GM19467 (cell line): ENCODE measurements around the gene GTF3C2.
"Not testable (repeated sequence)": the region's sequence is repeated elsewhere in the genome, so short reads cannot be mapped to it uniquely, and the experiment has no call there.

Experiments
- ATAC-seq: cut with Tn5 transposase; IDR thresholded peaks from one replicate; pipeline ENCODE4 v1.9.1; 2021; ENCODE audit warnings: mild to moderate bottlenecking, moderate library complexity; ENCODE audit not compliant: unreplicated experiment

The GTF3C2 gene

DNA sequence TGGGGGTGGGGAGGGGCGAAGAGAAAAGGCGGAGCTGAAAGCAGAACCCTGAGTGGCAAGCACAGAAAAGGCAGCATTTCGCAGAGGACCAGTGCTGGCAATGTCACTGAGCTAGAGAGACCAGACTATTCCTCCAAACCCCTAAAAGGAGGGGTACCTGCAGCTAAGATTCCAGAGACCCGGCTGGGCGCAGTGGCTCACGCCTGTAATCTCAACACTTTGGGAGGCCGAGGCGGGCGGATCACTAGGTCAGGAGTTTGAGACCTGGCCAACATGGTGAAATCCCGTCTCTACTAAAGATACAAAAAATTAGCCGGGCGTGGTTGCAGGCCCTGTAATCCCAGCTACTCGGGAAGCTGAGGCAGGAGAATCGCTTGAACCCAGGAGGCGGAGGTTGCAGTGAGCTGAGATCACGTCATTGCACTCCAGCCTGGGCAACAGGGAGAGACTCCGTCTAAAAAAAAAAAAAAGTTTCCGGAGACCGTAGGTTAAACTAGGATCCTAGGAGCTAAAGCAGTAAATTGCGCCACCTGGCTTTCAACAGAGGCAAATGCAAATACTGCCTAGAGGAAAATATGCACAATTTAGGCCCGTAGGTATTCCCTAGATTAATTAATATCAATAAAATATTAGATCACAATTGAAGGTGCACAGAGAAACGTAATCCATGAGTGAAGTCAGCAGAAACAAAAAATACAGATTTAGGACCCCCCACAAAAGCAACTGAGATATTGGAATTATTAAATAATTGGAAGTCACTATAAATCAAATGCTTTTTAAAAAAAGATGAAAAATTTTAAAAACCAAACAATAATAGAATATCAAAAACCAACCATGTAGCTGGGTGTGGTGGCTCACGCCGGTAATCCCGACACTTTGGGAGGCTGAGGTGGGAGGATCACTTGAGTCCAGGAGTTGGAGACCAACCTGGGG is 53.2 kb downstream of the GTF3C2 start:
- no peak for ATAC-seq

DNA sequence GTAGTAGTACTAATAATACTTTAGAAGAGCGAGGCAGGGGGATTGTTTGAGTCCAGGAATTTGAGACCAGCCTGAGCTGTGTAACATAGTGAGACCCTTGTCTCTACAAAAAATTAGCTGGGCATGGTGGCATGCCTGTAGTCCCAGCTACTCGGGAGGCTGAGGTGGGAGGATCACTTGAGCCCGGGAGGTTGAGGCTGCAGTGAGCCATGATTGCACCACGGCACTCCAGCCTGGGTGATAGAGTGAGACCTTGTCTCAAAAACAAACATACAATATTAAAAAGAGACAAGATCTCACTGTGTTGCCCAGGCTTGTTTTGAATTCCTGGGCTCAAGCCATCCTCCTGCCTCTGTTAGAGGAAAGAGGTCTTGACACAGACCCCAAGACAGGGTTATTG is 56.0 kb downstream of the GTF3C2 start:
- ATAC-seq: not testable (repeated sequence)

DNA sequence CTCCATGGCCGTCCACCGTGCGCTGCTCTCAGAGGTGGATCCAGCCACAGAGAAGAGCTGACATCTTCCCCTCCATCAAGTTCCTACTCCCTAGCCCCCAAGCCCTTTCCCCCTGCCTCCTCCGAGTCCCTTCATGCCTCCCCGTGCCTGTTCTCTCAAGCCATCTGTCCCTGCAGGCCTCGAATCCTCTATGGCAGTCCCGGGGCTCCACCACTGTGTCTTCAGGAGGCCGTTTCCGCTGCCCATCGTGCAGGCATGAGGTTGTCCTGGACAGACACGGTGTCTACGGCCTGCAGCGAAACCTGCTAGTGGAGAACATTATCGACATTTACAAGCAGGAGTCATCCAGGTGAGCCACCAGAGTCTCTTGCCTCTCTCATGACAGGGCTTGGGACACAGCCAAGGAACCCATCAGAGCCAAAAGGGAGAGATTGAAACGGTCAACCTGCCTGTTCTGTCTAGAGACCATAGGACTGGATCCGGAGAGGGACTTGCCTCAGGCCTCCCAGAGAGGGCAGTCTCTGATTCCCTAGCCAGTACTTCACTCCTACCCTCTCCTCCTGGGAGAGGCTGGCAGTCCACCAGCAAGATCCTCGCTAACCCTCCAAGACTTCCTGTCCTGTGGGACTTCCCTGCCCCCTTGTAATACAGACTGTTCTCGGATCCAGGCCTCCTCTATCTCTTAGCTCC is 58.0 kb downstream of the GTF3C2 start:
- no peak for ATAC-seq

DNA sequence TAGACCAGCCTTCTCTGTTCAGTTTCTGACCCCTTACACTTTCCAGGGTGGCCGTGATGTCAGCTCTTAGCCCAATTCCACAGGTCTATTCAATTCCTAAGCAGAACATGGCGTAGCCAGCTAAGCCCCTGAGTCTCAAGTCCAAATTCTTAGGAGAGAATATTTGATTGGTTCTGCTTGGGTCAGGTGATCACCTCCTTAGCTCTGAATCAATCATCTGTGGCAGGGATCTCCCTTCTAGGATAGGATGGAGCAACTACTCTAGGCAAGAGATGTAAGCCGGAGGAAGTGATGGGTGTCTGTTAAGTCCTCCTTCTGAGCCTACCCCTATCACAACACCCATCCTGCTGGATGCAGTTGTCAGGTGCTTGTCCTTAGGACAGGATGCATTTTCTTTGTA is 59.4 kb downstream of the GTF3C2 start:
- ATAC-seq: no peak

DNA sequence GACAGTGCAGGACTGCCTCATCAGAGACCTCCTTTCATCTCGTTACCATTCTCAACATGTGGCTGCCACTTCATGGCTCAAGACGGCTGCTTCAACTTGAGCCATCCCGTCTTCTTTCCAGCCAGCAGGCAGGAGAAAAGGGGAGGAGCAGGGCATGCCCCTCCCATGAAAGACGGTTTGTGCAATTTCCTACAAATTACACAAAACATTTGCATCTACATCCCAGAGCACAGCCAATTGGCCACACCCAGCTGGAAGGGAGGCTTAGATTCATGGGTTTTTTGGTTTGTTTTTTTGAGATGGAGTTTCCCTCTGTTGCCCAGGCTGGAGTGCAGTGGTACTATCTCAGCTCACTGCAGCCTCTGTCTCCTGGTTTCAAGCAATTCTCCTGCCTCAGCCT is 60.1 kb downstream of the GTF3C2 start:
- no peak for ATAC-seq

DNA sequence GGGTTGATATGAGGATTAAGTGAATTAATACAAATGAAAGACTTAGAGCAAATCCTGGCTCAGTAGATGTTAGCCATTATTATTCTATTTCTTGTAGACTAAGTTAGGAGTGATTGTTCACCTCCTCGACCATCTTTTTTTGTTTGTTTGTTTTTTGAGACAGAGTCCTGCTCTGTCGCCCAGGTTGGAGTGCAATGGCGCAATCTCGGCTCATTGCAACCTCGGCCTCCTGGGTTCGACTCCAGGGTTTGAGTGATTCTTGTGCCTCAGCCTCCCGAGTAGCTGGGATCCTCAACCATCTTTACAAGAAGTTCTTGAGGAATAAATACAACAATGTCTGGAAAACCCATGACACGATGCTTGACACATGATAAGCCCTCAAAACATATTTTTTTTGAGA is 61.6 kb downstream of the GTF3C2 start:
- no peak for ATAC-seq

DNA sequence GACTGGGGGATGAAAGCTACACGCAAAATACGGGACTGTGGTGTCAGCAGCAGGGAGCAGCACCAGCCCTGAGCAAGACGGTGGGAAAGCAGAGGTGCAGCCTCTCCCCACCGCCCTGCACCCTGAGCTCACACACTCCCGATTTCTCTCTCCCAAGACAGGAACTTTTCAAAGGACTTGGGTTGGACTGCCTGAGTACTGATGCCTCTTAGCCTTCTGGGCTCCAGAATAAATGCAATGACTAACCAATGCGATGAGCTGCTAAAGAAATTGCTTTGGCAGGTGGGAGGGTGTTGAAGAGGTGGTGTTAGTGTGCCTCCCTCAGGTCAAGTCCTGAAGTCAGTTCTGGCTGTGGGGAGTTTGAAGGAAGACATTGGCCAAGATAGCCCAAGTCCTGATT is 64.7 kb downstream of the GTF3C2 start:
- ATAC-seq: no peak

DNA sequence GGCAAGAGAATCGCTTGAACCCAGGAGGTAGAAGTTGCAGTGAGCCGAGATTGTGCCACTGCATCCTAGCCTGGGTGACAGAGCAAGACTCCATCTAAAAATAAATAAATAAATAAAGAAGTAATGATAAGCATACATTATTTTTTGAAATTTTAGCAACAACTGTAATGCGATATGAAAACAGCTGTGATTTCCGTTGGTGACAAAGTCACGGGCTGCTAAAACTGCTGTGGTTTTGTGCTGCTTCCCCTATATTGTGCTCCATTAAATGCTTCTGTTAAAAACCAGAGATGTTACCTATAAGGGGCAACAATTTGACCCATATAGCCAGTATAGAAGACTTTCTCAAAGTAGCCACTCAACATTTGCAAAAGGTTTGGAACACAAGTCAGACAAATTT is 66.0 kb downstream of the GTF3C2 start:
- no peak for ATAC-seq

DNA sequence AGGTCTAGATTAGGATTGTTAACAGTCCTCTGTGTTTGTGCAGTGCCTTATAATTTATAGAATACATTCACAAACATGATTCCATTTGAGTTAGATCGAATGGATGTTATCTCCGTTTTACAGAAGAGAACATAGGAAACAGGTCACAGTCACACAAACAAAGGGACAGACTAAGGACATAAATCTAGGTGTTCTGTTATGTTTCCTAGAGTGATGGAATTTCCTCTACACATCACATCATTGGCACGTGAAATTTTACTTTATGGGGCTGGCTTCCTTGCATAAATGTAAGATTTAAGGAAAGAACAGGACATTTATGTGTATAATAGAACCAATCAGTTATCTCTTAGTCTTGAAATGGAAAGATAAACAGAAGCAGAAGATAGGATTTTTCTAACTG is 68.0 kb downstream of the GTF3C2 start:
- ATAC-seq: no peak

DNA sequence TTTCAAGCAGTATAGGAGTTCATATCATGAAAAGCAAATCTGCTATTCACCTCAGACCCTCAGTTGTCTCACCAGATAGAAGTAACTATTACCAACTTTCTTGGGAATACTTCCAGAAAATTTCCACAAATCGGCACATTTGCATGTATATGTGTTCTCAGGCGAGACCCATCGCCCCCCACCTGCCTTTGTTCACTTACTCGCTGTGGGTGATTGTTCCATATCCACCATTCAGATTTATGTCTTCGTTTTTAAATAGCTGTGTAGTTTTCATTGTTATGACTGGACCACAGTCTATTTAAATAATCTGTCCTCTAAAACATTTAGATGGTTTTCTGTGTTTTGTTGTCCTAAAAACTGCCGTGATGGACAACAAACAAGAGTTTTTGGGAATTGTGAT is 71.1 kb downstream of the GTF3C2 start:
- no peak for ATAC-seq

DNA sequence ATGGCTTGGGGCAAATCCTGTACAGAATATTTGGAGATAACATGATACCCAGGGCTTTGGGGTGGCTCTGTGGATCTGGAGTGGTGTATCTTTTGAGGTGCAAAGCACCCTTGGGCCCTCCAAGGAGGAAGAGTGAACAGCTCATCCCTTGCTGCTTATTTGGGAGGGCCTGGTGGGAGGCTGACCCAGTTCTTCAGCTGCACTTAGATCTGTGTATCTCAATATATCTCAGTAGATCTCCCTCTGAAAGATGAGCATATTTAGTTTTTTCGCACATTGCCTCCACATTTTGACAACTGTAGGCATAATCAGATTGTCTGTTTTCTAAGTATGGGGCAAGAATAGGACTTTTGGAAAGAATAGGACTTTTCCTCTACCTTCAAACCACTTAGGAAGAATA is 71.6 kb downstream of the GTF3C2 start:
- no peak for ATAC-seq

DNA sequence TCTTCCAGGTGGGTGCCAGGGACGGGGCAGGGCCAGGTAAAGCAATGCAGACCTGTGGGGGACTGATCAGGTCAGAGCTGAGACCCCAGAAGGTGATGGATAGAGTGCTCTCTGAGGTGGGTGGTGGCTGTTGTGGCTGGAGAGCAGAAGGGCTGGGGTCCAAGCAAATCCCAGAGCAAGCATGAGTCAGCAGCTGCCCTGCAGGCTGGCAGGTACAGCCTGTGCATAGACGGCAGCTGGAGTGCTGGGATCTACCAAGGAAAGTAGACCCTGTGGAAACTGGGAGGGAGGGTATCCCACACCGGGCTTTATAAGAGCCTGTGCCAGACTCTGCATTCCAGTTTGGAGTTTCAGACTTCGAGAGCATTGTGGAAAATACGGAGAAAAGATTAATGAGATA is 73.7 kb downstream of the GTF3C2 start:
- ATAC-seq: no peak

DNA sequence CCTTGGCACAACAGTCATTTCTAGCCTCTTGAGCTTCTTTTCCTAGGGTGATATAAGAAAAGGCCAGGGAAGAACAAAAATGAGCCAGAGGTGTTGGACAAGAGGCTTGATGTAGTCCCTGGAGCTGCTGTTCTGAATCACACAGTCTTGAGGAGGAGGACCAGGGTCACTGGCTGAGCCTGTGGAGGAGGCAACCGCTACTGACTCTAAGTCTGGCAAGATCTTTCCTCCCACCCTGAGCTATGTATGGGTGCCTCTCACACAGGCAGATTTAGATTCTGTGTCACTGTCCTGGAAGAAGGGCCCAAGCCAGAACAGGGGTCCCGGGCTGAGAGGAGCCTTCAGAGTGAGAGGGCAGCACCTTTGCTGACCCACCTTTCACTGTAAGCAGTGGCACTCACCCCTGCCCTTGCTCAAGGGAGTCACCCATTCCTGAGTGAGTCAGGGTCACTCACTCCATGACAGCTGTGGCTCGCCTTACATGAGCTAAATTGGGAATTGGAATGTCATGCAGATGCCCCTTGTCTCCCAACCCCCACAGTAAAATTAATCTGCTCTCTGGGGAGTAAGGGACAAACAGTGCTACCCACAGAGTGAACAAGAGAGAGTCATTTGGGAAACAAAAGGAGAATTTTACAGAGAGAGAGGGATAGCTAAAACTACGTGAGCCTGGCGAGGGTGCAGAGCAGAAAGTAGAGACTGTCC is 74.6 kb downstream of the GTF3C2 start, which contains the start of gene TRIM54:
TSS of gene TRIM54 (plus strand) at position 575 of the 705 bp plus-strand sequence. CDS start 303 bp downstream, outside the sequence.
- no peak for ATAC-seq

DNA sequence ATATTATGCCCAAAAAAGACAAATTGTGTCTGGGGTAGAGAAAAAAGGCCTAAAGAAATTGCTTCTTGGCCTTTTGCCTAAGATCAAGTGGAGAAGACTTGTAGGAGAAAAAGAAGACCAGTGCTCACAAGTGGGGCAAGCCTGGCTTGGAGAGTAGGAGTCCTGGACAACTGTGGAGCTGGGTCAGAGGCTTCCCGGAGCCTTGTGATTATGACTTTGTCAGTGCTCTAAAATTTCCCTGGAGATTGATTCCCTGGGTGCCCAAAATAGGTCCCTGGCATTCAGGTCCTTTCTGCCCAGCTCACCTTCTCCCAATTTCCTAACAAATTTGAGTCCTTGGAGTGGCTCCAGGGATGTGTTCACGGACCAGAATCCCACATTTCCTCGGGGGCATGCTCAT is 75.1 kb downstream of the GTF3C2 start:
- ATAC-seq: no peak

DNA sequence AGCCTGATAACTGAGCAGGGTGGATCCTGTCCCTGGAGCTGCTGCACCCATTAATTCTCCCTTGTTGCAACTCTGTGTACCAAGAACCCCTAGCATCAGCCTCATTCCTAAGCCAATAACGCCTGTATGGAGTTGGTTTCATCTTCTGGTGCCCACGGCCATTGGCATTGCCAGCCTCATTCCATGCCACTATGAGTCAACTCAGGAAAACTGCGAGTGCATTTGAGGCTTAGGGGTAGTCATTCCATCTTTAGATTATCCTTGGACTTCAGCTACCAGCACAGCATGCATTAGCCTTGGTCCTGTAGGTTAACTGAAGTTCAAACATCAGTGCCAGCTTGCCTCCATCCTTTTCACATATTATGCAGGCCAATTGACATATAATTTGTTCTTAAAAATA is 75.7 kb downstream of the GTF3C2 start:
- ATAC-seq: no peak

DNA sequence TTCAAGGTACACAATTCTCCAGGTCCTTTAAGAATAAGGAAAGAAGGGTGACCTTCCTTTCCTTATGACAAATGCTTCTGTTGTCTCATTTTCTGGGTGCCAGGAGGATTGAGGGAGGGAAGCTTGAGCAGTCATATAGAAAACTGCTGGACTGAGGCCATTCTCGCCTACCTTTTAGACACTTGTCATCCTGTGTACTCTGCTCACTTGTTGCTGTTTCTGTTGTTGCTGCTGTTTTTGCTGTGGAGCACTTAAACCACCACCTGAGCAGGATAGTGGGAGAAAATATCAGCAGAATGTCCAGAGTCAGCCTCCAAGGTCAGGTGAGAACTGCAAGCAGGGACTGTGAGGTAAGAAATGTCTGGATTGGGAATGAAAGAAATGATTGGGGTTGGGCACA is 78.6 kb downstream of the GTF3C2 start:
- ATAC-seq: no peak
